Measurements from ENCODE around the gene DLL3. TPM values are rescaled to one million over a fixed set of nuclear protein-coding genes. Genes with fewer than 3 reads are reported as not detected.

The DLL3 gene
- total and polyA plus RNA-seq, 2 experiments from 2014 or later, result 9.8 to 15.6 TPM

DNA sequence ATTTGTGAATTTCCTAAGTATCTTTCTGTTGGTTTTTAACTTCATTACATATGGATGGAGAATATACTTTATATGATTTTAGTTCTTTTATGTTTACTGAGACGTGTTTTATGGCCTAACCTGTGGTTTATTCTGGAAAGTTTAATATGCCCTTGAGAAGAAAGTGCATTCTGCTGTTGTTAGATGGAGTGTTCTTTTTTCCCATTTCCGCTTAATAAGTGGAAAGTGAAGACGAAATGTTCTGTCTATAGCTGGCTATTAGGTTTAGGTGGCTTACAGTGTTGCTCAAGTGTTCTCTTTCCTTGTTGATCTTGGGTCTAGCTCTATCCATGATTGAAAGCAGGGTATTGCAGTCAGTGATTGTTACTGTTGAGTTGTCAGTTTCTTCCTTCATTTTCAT, 35.3 kb upstream of the DLL3 start:
- H3K36me3 ChIP-seq (ENCODE audit: insufficient read depth), result peaks cover 40% of the 10 kb centered on the region
- peaks cover 60% of the 10 kb centered on the region for H3K36me3 Mint-ChIP-seq (ENCODE audit: low read depth)
- no peak overlapping the region for H3K27ac Mint-ChIP-seq
- H3K79me2 ChIP-seq (replicated peaks; ENCODE audit: insufficient read depth), result no peaks in the 10 kb centered on the region
- TF ChIP-seq EZH2 (IDR thresholded peaks at IDR 0.05; ENCODE audit: low read depth, unreplicated experiment) (no peak), NANOG (IDR thresholded peaks at IDR 0.05; ENCODE audit: borderline replicate concordance) (no peak)
- 0 out of 2 replicates have a peak, but pooled peaks cover 4% of the 10 kb centered on the region for H3F3A ChIP-seq (replicated peaks; ENCODE audit: low read depth)
- H3K9me3 Mint-ChIP-seq, result no peaks in the 10 kb centered on the region
- peaks cover 3% of the 10 kb centered on the region for H3K27me3 Mint-ChIP-seq (ENCODE audit: insufficient read depth, low read depth, poor library complexity)
- no peaks in the 10 kb centered on the region; the same call in 2 of the 3 replicates for H3K4me1 Mint-ChIP-seq
- no peak overlapping the region for H3K27ac ChIP-seq (ENCODE audit: low read depth)
- H3K4me1 ChIP-seq (ENCODE audit: insufficient read depth), result no peaks in the 10 kb centered on the region
- no peak overlapping the region for H3K4me3 ChIP-seq
- no peak overlapping the region for H3K4me3 Mint-ChIP-seq
- no peak overlapping the region for H2AFZ ChIP-seq
- H4K20me1 ChIP-seq (replicated peaks; ENCODE audit: insufficient read depth), result peaks cover 8% of the 10 kb centered on the region; the same call in 1 of the 2 replicates
- H3K4me2 ChIP-seq, result no peak overlapping the region
- DNase-seq (ENCODE audit: low spot score) (no peak), ATAC-seq (no peak)
- no peaks in the 10 kb centered on the region for H3K27me3 ChIP-seq (ENCODE audit: insufficient read depth)
- H3K9me2 ChIP-seq (ENCODE audit: insufficient read depth), result no peaks in the 10 kb centered on the region

DNA sequence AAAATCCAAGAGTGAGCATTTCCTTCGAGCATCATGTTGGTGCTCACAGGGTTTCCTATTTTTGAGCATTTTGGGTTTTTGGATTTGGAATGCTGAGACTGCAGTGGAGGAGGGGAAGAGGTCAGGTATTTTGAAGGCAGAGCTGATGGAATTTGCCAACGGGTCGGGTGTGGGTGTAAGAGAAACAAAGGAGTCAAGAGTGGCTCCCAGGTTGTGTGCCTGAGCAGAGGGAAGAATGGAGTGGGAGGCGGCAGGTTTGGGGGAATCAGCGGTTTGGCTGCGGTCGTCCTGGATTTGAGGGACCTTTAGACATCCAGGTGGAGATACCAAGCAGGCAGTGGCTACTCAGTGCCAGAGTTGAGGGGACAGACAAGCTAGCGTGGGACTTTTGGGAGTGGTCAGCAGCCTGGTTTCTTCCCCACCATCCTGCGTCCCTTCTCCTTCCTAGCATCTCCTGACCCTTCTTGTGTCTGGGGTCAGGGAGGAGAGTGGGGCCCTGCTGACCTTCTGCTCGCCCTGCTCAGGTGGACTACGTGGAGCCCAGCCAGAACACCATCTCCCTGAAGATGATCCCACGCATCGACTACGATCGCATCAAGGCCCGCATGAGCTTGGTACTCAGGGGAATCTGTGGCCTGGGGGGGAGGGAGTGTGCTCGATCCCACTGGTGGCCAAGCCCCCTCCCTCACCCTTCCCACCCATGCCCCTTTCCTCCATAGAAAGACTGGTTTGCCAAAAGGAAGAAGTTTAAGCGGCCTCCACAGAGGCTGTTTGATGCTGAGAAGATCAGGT, 32.6 kb upstream of the DLL3 start:
- TF ChIP-seq NANOG (IDR thresholded peaks at IDR 0.05; ENCODE audit: borderline replicate concordance) (no peak), STAT1 (IDR thresholded peaks at IDR 0.05; ENCODE audit: unreplicated experiment) (no peak), ZNF114 (CRISPR knock-in tag; IDR thresholded peaks at IDR 0.05) (no peak), CREB1 (CRISPR knock-in tag; IDR thresholded peaks at IDR 0.05; ENCODE audit: low read depth) (no peak), JUNB (IDR thresholded peaks at IDR 0.05; ENCODE audit: unreplicated experiment) (no peak), POLR2AphosphoS5 (IDR thresholded peaks at IDR 0.05; ENCODE audit: low read depth) (no peak), EZH2 (IDR thresholded peaks at IDR 0.05; ENCODE audit: low read depth, unreplicated experiment) (no peak), EZH2phosphoT487 (IDR thresholded peaks at IDR 0.05; ENCODE audit: unreplicated experiment) (no peak)
- TF ChIP-seq, protein P1, sequence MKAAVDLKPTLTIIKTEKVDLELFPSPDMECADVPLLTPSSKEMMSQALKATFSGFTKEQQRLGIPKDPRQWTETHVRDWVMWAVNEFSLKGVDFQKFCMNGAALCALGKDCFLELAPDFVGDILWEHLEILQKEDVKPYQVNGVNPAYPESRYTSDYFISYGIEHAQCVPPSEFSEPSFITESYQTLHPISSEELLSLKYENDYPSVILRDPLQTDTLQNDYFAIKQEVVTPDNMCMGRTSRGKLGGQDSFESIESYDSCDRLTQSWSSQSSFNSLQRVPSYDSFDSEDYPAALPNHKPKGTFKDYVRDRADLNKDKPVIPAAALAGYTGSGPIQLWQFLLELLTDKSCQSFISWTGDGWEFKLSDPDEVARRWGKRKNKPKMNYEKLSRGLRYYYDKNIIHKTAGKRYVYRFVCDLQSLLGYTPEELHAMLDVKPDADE (IDR thresholded peaks at IDR 0.05), result no peak
- TF ChIP-seq, protein P2, sequence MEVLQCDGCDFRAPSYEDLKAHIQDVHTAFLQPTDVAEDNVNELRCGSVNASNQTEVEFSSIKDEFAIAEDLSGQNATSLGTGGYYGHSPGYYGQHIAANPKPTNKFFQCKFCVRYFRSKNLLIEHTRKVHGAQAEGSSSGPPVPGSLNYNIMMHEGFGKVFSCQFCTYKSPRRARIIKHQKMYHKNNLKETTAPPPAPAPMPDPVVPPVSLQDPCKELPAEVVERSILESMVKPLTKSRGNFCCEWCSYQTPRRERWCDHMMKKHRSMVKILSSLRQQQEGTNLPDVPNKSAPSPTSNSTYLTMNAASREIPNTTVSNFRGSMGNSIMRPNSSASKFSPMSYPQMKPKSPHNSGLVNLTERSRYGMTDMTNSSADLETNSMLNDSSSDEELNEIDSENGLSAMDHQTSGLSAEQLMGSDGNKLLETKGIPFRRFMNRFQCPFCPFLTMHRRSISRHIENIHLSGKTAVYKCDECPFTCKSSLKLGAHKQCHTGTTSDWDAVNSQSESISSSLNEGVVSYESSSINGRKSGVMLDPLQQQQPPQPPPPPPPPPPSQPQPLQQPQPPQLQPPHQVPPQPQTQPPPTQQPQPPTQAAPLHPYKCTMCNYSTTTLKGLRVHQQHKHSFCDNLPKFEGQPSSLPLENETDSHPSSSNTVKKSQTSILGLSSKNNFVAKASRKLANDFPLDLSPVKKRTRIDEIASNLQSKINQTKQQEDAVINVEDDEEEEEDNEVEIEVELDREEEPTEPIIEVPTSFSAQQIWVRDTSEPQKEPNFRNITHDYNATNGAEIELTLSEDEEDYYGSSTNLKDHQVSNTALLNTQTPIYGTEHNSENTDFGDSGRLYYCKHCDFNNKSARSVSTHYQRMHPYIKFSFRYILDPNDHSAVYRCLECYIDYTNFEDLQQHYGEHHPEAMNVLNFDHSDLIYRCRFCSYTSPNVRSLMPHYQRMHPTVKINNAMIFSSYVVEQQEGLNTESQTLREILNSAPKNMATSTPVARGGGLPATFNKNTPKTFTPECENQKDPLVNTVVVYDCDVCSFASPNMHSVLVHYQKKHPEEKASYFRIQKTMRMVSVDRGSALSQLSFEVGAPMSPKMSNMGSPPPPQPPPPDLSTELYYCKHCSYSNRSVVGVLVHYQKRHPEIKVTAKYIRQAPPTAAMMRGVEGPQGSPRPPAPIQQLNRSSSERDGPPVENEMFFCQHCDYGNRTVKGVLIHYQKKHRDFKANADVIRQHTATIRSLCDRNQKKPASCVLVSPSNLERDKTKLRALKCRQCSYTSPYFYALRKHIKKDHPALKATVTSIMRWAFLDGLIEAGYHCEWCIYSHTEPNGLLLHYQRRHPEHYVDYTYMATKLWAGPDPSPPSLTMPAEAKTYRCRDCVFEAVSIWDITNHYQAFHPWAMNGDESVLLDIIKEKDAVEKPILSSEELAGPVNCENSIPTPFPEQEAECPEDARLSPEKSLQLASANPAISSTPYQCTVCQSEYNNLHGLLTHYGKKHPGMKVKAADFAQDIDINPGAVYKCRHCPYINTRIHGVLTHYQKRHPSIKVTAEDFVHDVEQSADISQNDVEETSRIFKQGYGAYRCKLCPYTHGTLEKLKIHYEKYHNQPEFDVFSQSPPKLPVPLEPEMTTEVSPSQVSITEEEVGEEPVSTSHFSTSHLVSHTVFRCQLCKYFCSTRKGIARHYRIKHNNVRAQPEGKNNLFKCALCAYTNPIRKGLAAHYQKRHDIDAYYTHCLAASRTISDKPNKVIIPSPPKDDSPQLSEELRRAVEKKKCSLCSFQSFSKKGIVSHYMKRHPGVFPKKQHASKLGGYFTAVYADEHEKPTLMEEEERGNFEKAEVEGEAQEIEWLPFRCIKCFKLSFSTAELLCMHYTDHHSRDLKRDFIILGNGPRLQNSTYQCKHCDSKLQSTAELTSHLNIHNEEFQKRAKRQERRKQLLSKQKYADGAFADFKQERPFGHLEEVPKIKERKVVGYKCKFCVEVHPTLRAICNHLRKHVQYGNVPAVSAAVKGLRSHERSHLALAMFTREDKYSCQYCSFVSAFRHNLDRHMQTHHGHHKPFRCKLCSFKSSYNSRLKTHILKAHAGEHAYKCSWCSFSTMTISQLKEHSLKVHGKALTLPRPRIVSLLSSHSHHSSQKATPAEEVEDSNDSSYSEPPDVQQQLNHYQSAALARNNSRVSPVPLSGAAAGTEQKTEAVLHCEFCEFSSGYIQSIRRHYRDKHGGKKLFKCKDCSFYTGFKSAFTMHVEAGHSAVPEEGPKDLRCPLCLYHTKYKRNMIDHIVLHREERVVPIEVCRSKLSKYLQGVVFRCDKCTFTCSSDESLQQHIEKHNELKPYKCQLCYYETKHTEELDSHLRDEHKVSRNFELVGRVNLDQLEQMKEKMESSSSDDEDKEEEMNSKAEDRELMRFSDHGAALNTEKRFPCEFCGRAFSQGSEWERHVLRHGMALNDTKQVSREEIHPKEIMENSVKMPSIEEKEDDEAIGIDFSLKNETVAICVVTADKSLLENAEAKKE (CRISPR knock-in tag; IDR thresholded peaks at IDR 0.05), result no peak
- no peaks in the 10 kb centered on the region for H3K9me2 ChIP-seq (ENCODE audit: insufficient read depth)
- no peak overlapping the region for H3K4me3 ChIP-seq
- H3F3A ChIP-seq (replicated peaks; ENCODE audit: low read depth), result 0 out of 2 replicates have a peak, but pooled peaks cover 4% of the 10 kb centered on the region
- H2AFZ ChIP-seq, result no peak overlapping the region
- no peak for DNase-seq (ENCODE audit: low spot score)
- no peak overlapping the region for H3K4me2 ChIP-seq
- no peak overlapping the region for H3K27ac ChIP-seq (ENCODE audit: low read depth)
- Mint-ChIP-seq H3K36me3 (ENCODE audit: low read depth) (peaks cover 67% of the 10 kb centered on the region), H3K9me3 (no peaks in the 10 kb centered on the region), H3K4me3 (no peak overlapping the region; the same call in 2 of the 3 replicates), H3K27ac (no peak overlapping the region), H3K4me1 (no peaks in the 10 kb centered on the region; the same call in 2 of the 3 replicates), H3K27me3 (ENCODE audit: insufficient read depth, low read depth, poor library complexity) (peaks cover 2% of the 10 kb centered on the region)
- H3K27me3 ChIP-seq (ENCODE audit: insufficient read depth), result no peaks in the 10 kb centered on the region
- no peak for ATAC-seq
- peaks cover 18% of the 10 kb centered on the region; the same call in 1 of the 2 replicates for H4K20me1 ChIP-seq (replicated peaks; ENCODE audit: insufficient read depth)
- H3K79me2 ChIP-seq (replicated peaks; ENCODE audit: insufficient read depth), result no peaks in the 10 kb centered on the region
- H3K4me1 ChIP-seq (ENCODE audit: insufficient read depth), result no peaks in the 10 kb centered on the region
- peaks cover 34% of the 10 kb centered on the region for H3K36me3 ChIP-seq (ENCODE audit: insufficient read depth)
